ENCODE data around the gene SLN. TPM values are rescaled to one million over a fixed set of nuclear protein-coding genes. Genes with fewer than 3 reads are reported as not detected.

Gene SLN
- total RNA-seq, 1 donor from 2014 or later: 1.0 TPM

GRCh38 chr11:107731941-107732688, 20.3 kb upstream of the SLN start:
- H3K4me1 ChIP-seq: no peaks in the 10 kb centered on the region
- H3K4me3 ChIP-seq: no peak overlapping the region
- TF ChIP-seq, protein P1, sequence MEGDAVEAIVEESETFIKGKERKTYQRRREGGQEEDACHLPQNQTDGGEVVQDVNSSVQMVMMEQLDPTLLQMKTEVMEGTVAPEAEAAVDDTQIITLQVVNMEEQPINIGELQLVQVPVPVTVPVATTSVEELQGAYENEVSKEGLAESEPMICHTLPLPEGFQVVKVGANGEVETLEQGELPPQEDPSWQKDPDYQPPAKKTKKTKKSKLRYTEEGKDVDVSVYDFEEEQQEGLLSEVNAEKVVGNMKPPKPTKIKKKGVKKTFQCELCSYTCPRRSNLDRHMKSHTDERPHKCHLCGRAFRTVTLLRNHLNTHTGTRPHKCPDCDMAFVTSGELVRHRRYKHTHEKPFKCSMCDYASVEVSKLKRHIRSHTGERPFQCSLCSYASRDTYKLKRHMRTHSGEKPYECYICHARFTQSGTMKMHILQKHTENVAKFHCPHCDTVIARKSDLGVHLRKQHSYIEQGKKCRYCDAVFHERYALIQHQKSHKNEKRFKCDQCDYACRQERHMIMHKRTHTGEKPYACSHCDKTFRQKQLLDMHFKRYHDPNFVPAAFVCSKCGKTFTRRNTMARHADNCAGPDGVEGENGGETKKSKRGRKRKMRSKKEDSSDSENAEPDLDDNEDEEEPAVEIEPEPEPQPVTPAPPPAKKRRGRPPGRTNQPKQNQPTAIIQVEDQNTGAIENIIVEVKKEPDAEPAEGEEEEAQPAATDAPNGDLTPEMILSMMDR (IDR thresholded peaks at IDR 0.05): no peak
- no peaks in the 10 kb centered on the region for H3K36me3 ChIP-seq
- no peaks in the 10 kb centered on the region for H3K27me3 ChIP-seq
- intact Hi-C loops (cut with DNase I): no loop called here
- DNase-seq (no peak), ATAC-seq (no peak)
- H3K9me3 ChIP-seq: no peaks in the 10 kb centered on the region
- no peak overlapping the region for H3K27ac ChIP-seq

- Histone ChIP-seq H3K27me3 (no peaks in the 10 kb centered on the region), H3K27ac (no peak overlapping the region), H3K4me1 (no peaks in the 10 kb centered on the region), H3K36me3 (no peaks in the 10 kb centered on the region), H3K9me3 (no peaks in the 10 kb centered on the region), H3K4me3 (no peak overlapping the region)
- ATAC-seq: no peak
- TF ChIP-seq, protein P1 (IDR thresholded peaks at IDR 0.05): no peak
- no peak for DNase-seq
- intact Hi-C loops (cut with DNase I): no loop called here
Measured at GRCh38 chr11:107722662-107723061, 10.8 kb upstream of the SLN start.

DNA sequence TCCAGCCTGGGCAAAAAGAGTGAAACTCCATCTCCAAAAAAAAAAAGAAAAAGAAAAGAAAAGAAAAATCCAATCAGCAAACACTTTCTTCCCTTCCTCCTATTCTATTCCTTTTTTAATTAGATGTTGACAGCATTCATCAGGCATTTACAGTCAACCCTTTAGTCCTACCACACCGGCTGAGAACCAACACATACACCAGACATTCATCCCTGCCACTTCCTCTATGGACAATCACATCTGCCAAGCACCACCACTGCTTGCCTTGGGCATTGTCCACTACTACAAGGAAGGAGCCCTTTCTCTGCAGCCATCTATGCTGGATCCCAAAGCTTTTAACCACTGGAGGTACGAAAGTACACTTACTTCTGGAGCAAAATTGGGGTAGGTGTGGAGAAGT, 9.4 kb upstream of the SLN start:
- Histone ChIP-seq H3K4me1 (no peaks in the 10 kb centered on the region), H3K27me3 (no peaks in the 10 kb centered on the region), H3K36me3 (no peaks in the 10 kb centered on the region), H3K4me3 (no peak overlapping the region), H3K9me3 (no peaks in the 10 kb centered on the region), H3K27ac (no peak overlapping the region)
- no peak for ATAC-seq
- intact Hi-C loops (cut with DNase I): no loop called here
- TF ChIP-seq, protein P1 (IDR thresholded peaks at IDR 0.05): no peak
- no peak for DNase-seq

- intact Hi-C loops (cut with DNase I): no loop called here
- Histone ChIP-seq H3K27me3 (no peaks in the 10 kb centered on the region), H3K4me1 (no peaks in the 10 kb centered on the region), H3K36me3 (no peaks in the 10 kb centered on the region), H3K27ac (no peak overlapping the region), H3K4me3 (no peak overlapping the region), H3K9me3 (no peaks in the 10 kb centered on the region)
- no peak for ATAC-seq
- no peak for DNase-seq
- TF ChIP-seq, protein P1 (IDR thresholded peaks at IDR 0.05): no peak
Measured at GRCh38 chr11:107720303-107720774, 8.5 kb upstream of the SLN start.

GRCh38 chr11:107719557-107720302, 7.9 kb upstream of the SLN start:
- DNase-seq (no peak), ATAC-seq (no peak)
- TF ChIP-seq, protein P1 (IDR thresholded peaks at IDR 0.05): no peak
- Histone ChIP-seq H3K9me3 (no peaks in the 10 kb centered on the region), H3K27me3 (no peaks in the 10 kb centered on the region), H3K27ac (no peak overlapping the region), H3K4me3 (no peak overlapping the region), H3K4me1 (no peaks in the 10 kb centered on the region), H3K36me3 (no peaks in the 10 kb centered on the region)
- intact Hi-C loops (cut with DNase I): no loop called here

All from upper lobe of right lung (tissue), 1 donor.